ENCODE results near the gene SLC24A4. TPM values are rescaled to one million over a fixed set of nuclear protein-coding genes. Genes with fewer than 3 reads are reported as not detected.

Gene SLC24A4
- total RNA-seq, 1 donor from 2014 or later, result not detected

- no peak for DNase-seq (ENCODE audit: low spot score in 2 of 2, unreplicated experiment in 2 of 2)
- Mint-ChIP-seq H3K9me3 (no peaks in the 10 kb centered on the region), H3K4me1 (peaks cover 9% of the 10 kb centered on the region)
Measured at GRCh38 chr14:92511453-92512238, 188.7 kb downstream of the SLC24A4 start.

GRCh38 chr14:92512807-92513203, 189.8 kb downstream of the SLC24A4 start:
- TF ChIP-seq CTCF (IDR thresholded peaks at IDR 0.05; ENCODE audit: unreplicated experiment), result no peak
- no peak overlapping the region for H3K27ac Mint-ChIP-seq
- DNase-seq (ENCODE audit: low spot score in 2 of 2, unreplicated experiment in 2 of 2), result no peak
- H3K4me1 Mint-ChIP-seq, result peaks cover 9% of the 10 kb centered on the region
- H3K36me3 Mint-ChIP-seq, result no peaks in the 10 kb centered on the region
- peak overlapping the region; percentile 46 for H3K4me3 Mint-ChIP-seq
- no peaks in the 10 kb centered on the region for H3K9me3 Mint-ChIP-seq
- no peaks in the 10 kb centered on the region for H3K27me3 Mint-ChIP-seq (ENCODE audit: low read depth)

More at GRCh38 chr14:92511453-92512238, 188.7 kb downstream of the SLC24A4 start:
- H3K27me3 Mint-ChIP-seq (ENCODE audit: low read depth), result no peaks in the 10 kb centered on the region
- no peak overlapping the region for H3K4me3 Mint-ChIP-seq
- H3K27ac Mint-ChIP-seq, result no peak overlapping the region
- no peak for TF ChIP-seq CTCF (IDR thresholded peaks at IDR 0.05; ENCODE audit: unreplicated experiment)
- no peaks in the 10 kb centered on the region for H3K36me3 Mint-ChIP-seq

DNA sequence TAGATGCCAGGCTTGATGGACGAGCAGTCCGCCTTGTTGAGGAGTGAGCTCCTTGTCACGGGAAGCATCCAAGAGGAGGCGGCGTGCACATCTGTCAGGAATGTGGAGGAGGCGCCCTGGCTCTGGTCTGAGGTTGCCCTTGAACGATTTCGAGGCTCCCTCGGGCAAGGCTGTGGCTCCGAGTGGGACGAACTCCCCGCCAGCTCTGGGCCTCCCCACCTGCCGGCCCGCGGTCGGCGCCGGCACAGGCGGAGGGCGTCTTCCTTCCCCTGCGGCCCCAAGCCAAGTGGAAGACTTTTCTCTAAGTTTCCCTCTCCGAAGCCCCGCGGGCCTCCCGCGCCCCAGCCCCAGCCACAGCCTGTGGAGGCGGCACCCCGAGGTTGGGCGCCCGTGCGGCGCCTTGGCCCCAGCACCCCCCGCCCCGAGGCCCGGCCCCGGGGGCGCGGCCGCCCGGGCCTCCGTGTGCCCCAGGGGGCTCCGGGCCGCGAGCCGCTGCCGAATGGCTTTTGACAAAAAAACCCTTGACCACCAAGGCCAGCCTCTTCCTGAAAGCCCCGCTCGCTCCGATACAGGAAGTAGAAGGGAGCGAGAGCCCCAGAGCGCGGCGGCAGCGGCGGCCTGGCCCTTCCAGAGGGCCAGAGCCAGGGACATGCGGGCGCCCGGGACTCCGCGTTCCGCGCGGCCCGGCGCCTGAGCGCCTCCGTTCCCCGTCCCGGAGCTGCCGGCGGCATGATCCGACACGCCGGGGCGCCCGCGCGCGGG, 190.4 kb downstream of the SLC24A4 start, which contains the start of gene RIN3:
RIN3 (plus strand) TSS at position 578 of the 762 bp plus-strand sequence; CDS start at position 730, 152 bp downstream.
- DNase-seq (ENCODE audit: low spot score in 2 of 2, unreplicated experiment in 2 of 2), result peak; percentile 50 to 62
- Mint-ChIP-seq H3K27ac (no peak within 1 kb of the TSS), H3K27me3 (ENCODE audit: low read depth) (no peaks in the 10 kb centered on the region), H3K36me3 (no peaks in the 10 kb centered on the region), H3K4me1 (peaks cover 9% of the 10 kb centered on the region), H3K4me3 (peak within 1 kb of the TSS; percentile 78), H3K9me3 (no peaks in the 10 kb centered on the region)
- no peak for TF ChIP-seq CTCF (IDR thresholded peaks at IDR 0.05; ENCODE audit: unreplicated experiment)

DNA sequence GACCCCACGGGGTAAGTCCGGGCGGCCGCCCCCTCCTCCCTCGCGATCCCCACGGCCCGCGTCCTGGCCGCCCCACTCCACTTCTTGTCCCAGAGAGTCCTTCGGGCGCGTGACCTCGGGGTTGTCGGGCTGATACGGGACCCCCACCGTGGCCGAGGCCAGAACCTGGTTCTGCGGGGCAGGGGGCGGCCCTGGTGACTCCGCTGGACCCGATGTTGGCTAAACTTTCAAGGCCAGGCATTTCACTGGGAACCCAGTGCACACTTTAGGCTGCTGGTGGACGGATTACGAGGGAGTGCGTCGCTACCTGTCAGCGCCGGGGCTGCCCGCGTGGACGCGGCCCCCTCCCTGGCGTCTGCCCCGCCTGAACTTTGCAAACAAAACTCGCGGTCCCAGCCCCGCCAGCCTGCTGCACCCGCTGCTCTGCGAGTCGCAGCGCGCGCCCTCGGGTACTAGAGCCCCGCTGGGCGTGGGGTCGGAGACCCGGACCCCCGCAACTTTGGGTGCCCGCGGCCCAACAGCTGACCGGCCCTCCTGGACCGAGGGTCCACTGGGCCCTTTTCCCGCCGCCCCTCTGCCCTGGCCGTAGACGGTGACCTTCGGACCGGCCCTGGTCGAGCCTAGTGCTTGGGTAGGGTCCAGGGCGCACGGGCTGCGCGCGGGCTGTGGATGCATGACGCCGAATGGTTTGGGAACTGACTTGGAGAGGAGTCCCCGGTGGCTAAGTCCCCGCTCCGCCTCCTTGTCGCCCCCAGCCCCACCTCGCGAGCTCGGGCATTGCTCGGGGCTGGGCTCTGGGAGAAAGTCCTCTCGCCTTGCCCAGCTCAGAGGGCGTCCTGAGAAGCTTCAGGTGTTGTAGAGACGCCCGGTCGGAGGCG, 191.2 kb downstream of the SLC24A4 start:
- H3K36me3 Mint-ChIP-seq, result no peaks in the 10 kb centered on the region
- H3K9me3 Mint-ChIP-seq, result no peaks in the 10 kb centered on the region
- H3K27me3 Mint-ChIP-seq (ENCODE audit: low read depth), result no peaks in the 10 kb centered on the region
- peak overlapping the region; percentile 78 for H3K4me3 Mint-ChIP-seq
- peak in 1 of 2 experiments; percentile 55 for DNase-seq (ENCODE audit: low spot score in 2 of 2, unreplicated experiment in 2 of 2)
- no peak for TF ChIP-seq CTCF (IDR thresholded peaks at IDR 0.05; ENCODE audit: unreplicated experiment)
- no peak overlapping the region for H3K27ac Mint-ChIP-seq
- peaks cover 9% of the 10 kb centered on the region for H3K4me1 Mint-ChIP-seq

DNA sequence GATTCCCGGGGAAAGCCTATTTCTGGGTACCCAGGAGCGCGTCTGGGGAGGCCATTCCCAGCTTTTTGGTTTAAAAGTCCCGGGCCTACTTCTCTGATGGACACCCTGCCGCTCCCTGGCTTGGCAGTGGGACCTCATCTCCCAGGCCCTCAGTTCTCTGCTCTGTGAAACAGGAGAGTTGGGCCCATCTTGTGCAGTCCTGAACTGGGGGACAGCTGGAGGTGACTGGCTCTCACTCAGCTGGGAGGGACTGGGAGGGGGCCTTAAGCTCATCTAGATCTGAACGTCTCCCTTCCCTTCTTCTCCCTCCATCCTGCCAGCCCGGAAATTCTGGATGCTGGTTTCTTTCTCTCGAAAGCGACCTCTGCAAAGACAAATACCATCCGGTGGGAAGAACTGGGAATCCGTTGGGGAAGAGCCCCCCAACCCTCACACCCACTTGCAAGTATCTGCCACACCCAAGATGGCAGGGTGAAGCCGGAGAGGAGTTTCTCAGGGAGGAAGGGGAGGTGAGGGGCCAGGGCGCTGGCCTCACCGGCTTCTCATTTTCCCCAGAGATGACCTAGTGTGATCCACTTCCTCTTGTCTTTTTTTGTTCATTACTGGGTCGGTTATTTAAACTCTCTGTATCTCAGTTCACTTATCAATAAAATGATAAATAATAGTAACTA, 192.0 kb downstream of the SLC24A4 start:
- peaks cover 9% of the 10 kb centered on the region for H3K4me1 Mint-ChIP-seq
- TF ChIP-seq CTCF (IDR thresholded peaks at IDR 0.05; ENCODE audit: unreplicated experiment), result no peak
- DNase-seq (ENCODE audit: low spot score in 2 of 2, unreplicated experiment in 2 of 2), result no peak
- H3K9me3 Mint-ChIP-seq, result no peaks in the 10 kb centered on the region
- no peaks in the 10 kb centered on the region for H3K27me3 Mint-ChIP-seq (ENCODE audit: low read depth)
- no peaks in the 10 kb centered on the region for H3K36me3 Mint-ChIP-seq
- H3K4me3 Mint-ChIP-seq, result peak overlapping the region; percentile 78
- no peak overlapping the region for H3K27ac Mint-ChIP-seq
